GM18858 (cell line): ENCODE data around the gene PEX3.
"Not testable (repeated sequence)": the region's sequence is repeated elsewhere in the genome, so short reads cannot be mapped to it uniquely, and the experiment has no call there.

Experiments used
- ATAC-seq: cut with Tn5 transposase; IDR thresholded peaks from one replicate; pipeline ENCODE4 v1.9.1; 2021; ENCODE audit not compliant: unreplicated experiment

The PEX3 gene

DNA sequence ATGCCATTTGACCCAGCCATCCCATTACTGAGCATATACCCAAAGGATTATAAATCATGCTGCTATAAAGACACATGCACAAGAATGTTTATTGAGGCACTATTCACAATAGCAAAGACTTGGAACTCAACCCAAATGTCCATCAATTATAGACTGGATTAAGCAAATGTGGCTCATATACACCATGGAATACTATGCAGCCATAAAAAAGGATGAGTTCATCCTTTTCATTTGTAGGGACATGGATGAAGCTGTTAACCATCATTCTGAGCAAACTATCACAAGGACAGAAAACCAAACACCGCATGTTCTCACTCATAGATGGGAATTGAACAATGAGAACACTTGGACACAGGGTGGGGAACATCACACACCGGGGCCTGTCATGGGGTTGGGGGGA, 2.7 kb upstream of the PEX3 start:
- not testable (repeated sequence) for ATAC-seq

DNA sequence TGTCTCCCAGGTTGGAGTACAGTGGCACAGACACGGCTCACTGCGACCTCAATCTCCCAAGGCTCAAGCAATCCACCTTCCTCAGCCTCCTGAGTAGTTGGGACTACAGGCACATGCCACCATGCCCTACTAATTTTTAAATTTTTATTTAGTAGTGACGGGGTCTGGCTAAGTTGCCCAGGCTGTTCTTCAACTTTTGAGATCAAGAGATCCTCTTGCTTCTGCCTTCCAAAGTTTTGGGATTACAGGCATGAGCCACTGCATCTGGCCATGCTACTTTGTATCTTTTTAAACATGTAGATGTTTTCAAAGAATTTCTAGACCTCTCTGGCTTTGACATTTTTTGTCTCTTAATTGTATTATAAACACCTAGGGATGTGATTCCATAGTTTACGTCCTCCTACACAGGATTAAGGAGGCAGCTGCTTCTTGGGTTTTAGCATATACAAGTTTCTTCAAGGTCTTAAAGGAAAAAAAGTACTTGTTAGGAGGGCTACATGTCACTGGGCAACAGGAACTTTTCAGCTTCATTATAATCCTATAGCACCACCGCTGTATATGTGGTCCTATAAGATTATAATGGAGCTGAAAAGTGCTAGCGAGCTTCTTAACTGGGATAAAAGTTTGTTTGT, 1.4 kb upstream of the PEX3 start:
- no peak for ATAC-seq

- peak; percentile 0 for ATAC-seq
Measured at GRCh38 chr6:143449714-143450452, 722 bp upstream of the PEX3 start.

DNA sequence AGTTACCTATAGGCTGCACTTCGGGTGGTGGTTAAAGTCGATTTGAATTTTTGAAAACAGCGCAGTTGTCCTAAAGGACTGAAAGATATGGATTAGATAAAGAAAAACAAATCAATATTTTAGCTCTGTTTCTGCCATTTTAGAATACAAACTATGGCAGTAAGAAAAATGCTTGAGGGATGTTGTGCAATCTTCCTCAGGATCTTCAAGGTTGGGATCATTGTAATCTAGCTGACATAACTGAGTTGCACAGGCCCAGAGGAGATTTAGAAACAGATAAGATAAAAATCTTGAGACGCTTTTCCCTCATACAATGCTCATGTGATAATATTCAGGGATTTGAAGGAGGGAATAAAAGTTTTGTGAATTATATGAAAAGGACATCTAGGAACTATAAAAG, 926 bp downstream of the PEX3 start:
- no peak for ATAC-seq

DNA sequence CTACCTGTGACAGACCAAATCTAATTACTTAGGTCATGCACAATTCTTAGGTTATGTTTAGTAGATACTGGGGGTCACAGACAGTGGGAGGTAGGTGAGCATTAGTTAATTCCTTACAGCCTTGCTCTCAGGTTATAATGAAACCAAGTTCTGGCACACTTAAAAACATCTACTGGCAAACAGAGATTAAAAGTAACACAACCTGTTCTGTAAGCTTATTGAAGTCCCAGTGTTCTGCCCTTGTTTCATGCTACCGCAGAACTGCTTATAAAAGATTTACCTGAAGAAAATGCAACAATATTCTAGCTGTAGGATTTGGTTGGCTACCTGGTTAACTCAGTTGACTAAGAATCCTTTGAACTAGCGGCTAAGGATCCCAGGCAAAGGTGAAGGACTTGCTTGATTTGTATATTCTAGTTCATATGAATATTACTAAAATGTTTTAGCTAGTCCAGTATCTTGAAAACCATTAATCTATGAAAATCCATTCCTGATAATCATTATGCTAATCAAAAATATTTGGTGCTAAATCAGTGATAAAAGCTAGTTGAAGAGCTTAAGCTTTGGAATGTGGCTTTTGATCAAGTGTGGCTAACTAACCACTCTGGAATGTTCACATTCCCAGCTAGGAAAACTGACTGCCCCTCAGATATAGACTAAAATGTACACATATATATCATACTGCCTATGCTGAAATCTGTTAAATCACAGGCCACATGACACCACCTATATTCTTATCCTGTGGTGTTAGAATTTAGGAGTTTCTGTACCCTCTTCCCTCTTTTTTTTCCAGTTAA, 7.2 kb downstream of the PEX3 start:
- ATAC-seq: no peak

DNA sequence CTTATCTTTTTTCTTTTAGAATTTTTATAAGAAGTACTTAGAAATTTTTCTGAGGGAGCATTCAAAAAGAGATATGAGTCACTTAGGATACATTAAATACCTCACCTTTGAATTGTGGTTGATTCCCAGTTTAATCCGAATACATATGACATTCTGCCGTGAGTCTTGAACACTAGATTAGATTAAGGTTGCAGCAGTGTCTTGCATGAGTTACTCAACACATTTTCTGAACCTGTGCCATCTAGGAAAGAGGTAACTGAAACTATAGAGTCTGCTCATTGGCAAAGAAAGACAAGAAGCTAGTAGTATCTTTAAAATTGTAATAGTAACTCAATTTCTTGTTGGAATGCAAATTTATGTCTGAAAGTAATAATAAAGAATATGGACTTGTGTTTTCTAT, 14.9 kb downstream of the PEX3 start:
- no peak for ATAC-seq

DNA sequence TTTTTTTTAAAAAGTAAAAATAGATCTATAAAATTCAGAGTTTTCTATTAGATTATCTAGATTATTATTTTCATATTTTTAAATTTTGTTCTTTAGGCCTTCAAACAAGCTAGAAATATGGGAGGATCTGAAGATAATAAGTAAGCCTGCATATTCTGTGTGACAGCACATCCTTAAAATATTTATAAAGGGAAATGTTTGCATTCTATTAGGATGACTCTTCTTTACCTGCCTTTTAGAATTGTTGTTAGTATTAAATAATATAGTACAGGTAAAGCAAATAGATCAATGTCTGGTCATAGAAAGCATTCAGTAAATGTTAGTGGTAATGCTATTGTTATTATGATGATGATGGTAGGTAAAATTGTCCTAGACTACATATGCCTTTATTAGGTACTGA, 17.4 kb downstream of the PEX3 start:
- no peak for ATAC-seq

GRCh38 chr6:143468823-143469222, 18.2 kb downstream of the PEX3 start:
- ATAC-seq: not testable (repeated sequence)

DNA sequence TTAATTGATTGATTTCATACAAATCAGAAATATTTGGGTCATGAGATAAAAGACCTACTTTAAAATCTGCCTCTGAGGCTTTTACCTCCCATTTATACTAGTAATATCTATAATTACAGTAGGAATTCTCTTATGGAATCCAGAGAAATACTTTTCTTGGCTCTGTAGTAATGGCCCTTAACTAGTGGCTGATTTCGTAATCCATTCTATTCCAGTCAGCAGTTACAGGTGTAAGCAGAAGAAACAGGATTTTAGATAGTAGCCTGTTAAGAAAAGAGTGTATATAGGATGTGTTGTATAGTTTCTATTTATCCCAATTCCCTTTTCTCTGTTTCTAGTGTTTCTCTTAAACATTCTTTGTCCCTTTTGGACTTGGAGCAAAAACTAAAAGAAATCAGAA, 21.2 kb downstream of the PEX3 start:
- no peak for ATAC-seq

DNA sequence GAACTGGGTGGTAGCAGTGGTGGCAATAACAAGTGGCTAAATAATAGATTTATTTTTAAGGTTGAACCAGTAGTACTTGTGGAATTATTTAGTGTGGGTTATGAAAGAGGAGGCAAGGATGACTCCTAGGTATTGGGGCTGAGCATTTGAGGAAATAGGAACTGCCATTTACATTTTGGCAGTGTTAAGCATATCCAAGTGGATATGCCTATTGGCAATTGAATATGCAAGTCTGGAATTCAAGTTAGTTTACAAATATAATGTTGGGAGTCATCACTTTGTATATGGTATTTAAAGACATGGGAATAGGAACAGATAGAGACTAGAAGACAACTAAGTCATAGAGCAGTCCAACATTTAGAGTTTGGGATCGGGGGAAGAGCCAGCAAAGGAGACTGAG, 25.9 kb downstream of the PEX3 start:
- ATAC-seq: no peak

DNA sequence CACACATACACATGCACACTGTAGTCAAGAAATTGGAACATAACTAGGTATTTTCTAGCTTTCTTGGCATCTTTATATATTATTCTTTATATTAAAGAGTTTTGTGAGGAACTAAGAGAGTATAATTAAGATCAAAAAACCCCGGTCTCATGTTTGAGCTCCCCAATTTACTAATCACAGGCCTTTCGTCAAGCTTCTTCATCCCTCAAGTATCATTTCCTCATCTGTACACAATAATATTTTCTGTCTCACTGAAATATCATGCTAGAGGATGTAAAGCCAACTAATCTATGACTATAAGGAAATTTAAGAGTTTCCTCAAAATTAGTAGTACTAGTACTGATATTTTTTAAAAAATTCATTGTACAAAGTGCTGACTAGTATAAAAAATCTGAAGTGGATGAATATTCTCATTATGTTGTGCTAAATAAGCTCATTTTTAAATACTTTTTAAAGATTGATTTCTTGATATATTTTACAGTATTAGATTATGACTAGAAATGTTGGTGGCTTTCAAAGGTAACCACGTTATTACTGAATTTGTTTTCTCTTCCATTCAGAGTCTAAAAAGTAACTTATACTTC, 28.0 kb downstream of the PEX3 start:
- ATAC-seq: peak; percentile 49

GRCh38 chr6:143482593-143482992, 32.0 kb downstream of the PEX3 start:
- no peak for ATAC-seq

- no peak for ATAC-seq
Measured at GRCh38 chr6:143485967-143486366, 35.4 kb downstream of the PEX3 start.

DNA sequence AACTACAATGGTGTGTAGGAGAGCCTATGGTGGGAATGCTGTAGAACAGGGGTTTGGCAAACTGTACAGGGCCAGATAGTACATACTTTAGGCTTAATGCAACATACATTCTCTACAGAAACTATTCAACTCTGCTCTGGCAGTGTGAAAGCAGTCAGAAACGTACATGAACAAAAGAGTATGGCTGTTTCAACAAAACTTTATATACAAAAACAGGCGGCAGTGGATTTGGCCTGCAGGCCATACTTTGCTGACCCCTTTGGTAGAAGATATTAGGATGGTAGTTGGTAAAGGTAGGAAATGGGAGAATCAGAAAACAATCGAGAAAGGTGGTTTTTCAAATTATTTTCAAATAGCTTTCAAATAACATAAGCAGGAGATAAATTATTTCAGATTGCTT, 36.1 kb downstream of the PEX3 start:
- no peak for ATAC-seq

DNA sequence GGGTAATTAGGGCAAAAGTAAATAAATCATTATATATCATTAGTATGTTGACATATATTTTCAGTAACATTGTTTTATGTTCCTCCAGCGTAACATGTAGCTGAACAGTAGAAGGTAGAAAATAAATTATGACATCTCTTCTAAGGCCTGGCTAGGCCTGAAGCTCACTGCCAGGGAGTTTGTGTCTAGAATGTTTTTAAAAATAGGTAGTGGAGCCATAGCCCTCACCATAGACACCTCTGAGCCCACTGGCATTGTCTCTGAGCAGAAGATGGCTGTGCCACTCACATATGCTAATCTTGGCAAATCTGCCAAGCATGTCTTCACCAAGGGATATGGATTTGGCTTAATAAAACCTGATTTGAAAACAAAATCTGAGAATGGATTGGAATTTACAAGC, 39.6 kb downstream of the PEX3 start:
- no peak for ATAC-seq

- ATAC-seq: no peak
Measured at GRCh38 chr6:143490775-143491174, 40.2 kb downstream of the PEX3 start.

GRCh38 chr6:143496974-143497373, 46.4 kb downstream of the PEX3 start:
- ATAC-seq: no peak

- ATAC-seq: no peak
Measured at GRCh38 chr6:143498428-143498827, 47.8 kb downstream of the PEX3 start.

DNA sequence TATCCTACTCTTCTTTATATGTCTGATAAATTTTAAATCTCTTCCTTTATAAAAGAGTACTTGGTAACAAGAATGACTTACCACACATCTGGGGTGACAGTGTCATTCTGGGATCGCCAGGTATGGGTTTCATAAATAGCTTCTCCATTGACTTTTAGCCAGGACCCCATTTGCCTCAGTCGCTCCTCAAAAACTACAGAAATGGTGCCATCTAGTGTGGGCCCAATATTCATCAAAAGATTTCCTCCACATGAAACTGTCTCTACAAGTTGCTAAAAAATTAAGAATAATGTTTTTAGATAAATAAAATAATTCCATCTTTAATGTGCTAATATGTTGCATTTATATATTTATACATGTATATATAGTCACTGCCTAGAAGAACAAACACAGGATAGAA, 51.2 kb downstream of the PEX3 start:
- no peak for ATAC-seq

DNA sequence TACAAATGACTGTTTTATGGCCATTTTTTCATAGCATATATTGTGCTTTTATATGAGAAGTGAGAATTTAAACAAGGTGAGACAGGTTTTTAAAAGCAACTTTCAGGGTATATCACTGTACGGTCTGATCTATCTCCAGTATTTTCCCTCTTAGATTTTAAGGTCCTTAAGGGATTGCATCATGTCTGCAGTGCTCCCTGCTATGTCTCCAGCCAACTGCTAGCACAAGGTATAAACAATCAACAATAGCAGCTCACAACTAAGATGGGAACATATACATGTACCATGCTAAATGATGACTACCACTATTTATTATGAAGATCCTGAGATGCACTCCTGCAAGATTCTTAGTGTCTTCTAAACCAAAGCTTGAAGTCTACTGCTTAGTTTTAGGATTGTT, 53.8 kb downstream of the PEX3 start:
- no peak for ATAC-seq

DNA sequence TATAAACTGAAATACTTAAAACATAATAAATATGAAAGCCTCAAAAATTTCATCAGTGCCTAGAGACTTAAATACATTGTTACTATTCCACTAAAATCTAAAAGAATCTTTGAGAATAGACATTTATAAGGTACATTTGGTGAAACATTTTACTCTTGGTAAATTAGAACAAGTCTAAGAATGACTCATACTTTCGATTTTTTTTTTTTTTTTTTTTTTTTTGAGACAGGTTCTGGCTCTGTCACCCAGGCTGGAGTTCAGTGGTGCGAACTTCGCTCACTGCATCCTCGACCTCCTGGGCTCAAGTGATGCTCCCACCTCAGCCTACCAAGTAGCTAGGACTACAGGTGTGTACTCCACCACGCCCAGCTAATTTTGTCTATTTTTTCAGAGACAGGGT, 54.5 kb downstream of the PEX3 start:
- no peak for ATAC-seq

GRCh38 chr6:143505537-143505936, 54.9 kb downstream of the PEX3 start:
- no peak for ATAC-seq
